Neural cell (in vitro differentiated cells): Measurements from ENCODE around the gene BCS1L. TPM values are rescaled to one million over a fixed set of nuclear protein-coding genes. Genes with fewer than 3 reads are reported as not detected.
"Not testable (repeated sequence)": the region's sequence is repeated elsewhere in the genome, so short reads cannot be mapped to it uniquely, and the experiment has no call there.

Experiments used
- H2AFZ ChIP-seq: fragments of 200-600, 300-800 bp; sonication (generic), shearing (Covaris generic); 2 replicates; pipeline ENCODE4 v1.6.0; 2014; ENCODE audit warnings: low read depth, mild to moderate bottlenecking, antibody characterized with exemption, low read length, moderate library complexity
- H3F3A ChIP-seq: fragments of 200-600 bp; shearing (Covaris generic); 2 replicates; pipeline ENCODE4 v1.6.1; 2016; ENCODE audit warnings: mild to moderate bottlenecking, moderate library complexity, mixed read lengths, antibody characterized with exemption, low read length; ENCODE audit not compliant: insufficient read depth, poor library complexity, severe bottlenecking
- H3K27ac ChIP-seq: fragments of 200-600, 300-800 bp; sonication (generic), shearing (Covaris generic); 2 replicates; pipeline ENCODE4 v1.5.1; 2014; ENCODE audit warnings: mild to moderate bottlenecking, low read length, moderate library complexity
- H3K27me3 ChIP-seq: fragments of 300-800, 200-600 bp; sonication (generic), shearing (Covaris generic); 2 replicates; pipeline ENCODE4 v1.6.0; 2014; ENCODE audit warnings: mild to moderate bottlenecking, low read depth, low read length, moderate library complexity; ENCODE audit not compliant: insufficient read depth
- H3K36me3 ChIP-seq: fragments of 300-800, 200-600 bp; sonication (generic), shearing (Covaris generic); 2 replicates; pipeline ENCODE4 v1.5.1; 2014; ENCODE audit warnings: mild to moderate bottlenecking, antibody characterized with exemption, low read length, moderate library complexity; ENCODE audit not compliant: insufficient read depth
- H3K4me2 ChIP-seq: fragments of 300-800, 200-600 bp; sonication (generic), shearing (Covaris generic); 2 replicates; pipeline ENCODE4 v1.6.0; 2014; ENCODE audit warnings: mild to moderate bottlenecking, low read length
- H3K4me3 ChIP-seq: fragments of 300-800, 200-600 bp; sonication (generic), shearing (Covaris generic); 2 replicates; pipeline ENCODE4 v1.5.1; 2014; ENCODE audit warnings: mild to moderate bottlenecking, low read length, moderate library complexity
- H3K79me2 ChIP-seq: fragments of 200-600 bp; shearing (Covaris generic); replicated peaks from 2 replicates; pipeline ENCODE4 v1.6.0; 2014; ENCODE audit warnings: mild to moderate bottlenecking, low read length, moderate library complexity; ENCODE audit not compliant: insufficient read depth
- H3K9ac ChIP-seq: fragments of 300-800, 200-600 bp; sonication (generic), shearing (Covaris generic); 2 replicates; pipeline ENCODE4 v1.6.1; 2016; ENCODE audit warnings: mild to moderate bottlenecking, low read length, mixed read lengths
- H3K9me2 ChIP-seq: fragments of 200-600 bp; shearing (Covaris generic); 2 replicates; pipeline ENCODE4 v1.6.1; 2016; ENCODE audit warnings: mild to moderate bottlenecking, low read length, mixed read lengths; ENCODE audit not compliant: insufficient read depth
- H3K9me3 ChIP-seq: fragments of 200-600, 300-800 bp; sonication (generic), shearing (Covaris generic); 2 replicates; pipeline ENCODE4 v1.6.1; 2016; ENCODE audit warnings: mild to moderate bottlenecking, mixed run types, low read length, moderate library complexity, mixed read lengths
- H4K20me1 ChIP-seq: fragments of 200-600 bp; shearing (Covaris generic); 2 replicates; pipeline ENCODE4 v1.6.1; 2016; ENCODE audit warnings: mild to moderate bottlenecking, mixed run types; ENCODE audit not compliant: insufficient read depth
- CTCF ChIP-seq: fragments of 450-650 bp; IDR thresholded peaks from 2 replicates; pipeline ENCODE4 v1.5.1; 2014; ENCODE audit warnings: antibody characterized with exemption, mild to moderate bottlenecking, moderate library complexity; ENCODE audit not compliant: poor library complexity, severe bottlenecking
- EP300 ChIP-seq: fragments of 450-650 bp; conservative IDR thresholded peaks from 2 replicates; pipeline ENCODE4 v1.6.1; 2014; ENCODE audit warnings: antibody characterized with exemption, mild to moderate bottlenecking, moderate library complexity; ENCODE audit not compliant: poor library complexity, severe bottlenecking
- EZH2 ChIP-seq: fragments of 200-600, 300-800 bp; shearing (Covaris generic), sonication (generic); IDR thresholded peaks from 2 replicates; pipeline ENCODE4 v1.6.1; 2014; ENCODE audit warnings: antibody characterized with exemption, low read length, borderline replicate concordance, mild to moderate bottlenecking; ENCODE audit not compliant: insufficient read depth, poor library complexity, severe bottlenecking
- MXI1 ChIP-seq: fragments of 450-650 bp; conservative IDR thresholded peaks from 2 replicates; pipeline ENCODE4 v1.6.1; 2014; ENCODE audit warnings: antibody characterized with exemption, mild to moderate bottlenecking; ENCODE audit not compliant: poor library complexity, severe bottlenecking
- POLR2AphosphoS5 ChIP-seq: IDR thresholded peaks from 2 replicates; pipeline ENCODE4 v1.6.1; 2012
- RAD21 ChIP-seq: fragments of 450-650 bp; conservative IDR thresholded peaks from 2 replicates; pipeline ENCODE4 v1.6.1; 2014; ENCODE audit warnings: antibody characterized with exemption, mild to moderate bottlenecking, moderate library complexity
- SMC3 ChIP-seq: fragments of 450-650 bp; conservative IDR thresholded peaks from 2 replicates; pipeline ENCODE4 v1.6.1; 2014; ENCODE audit warnings: antibody characterized with exemption, mild to moderate bottlenecking, moderate library complexity; ENCODE audit not compliant: poor library complexity
- TAF1 ChIP-seq: IDR thresholded peaks from 2 replicates; pipeline ENCODE4 v1.6.1; 2012; ENCODE audit warnings: low read depth
- polyA plus RNA-seq: library from polyadenylated mRNA; depleted of rRNA; stranded (reverse); fragments of >200 nt; gene quantifications from 2 replicates; pipeline ENCODE4 v1.2.3, GENCODE V29; 2014

BCS1L gene
- polyA plus RNA-seq, 1 donor from 2014 or later = 75.8 TPM

- not testable (repeated sequence) for H3K4me2 ChIP-seq, H3K9ac ChIP-seq, H3K36me3 ChIP-seq
Measured at GRCh38 chr2:218687400-218688060, 28.0 kb downstream of the BCS1L start.

GRCh38 chr2:218691234-218691633, 31.8 kb downstream of the BCS1L start:
- Histone ChIP-seq H3K79me2 (no peaks in the 10 kb centered on the region), H3F3A (no peaks in the 10 kb centered on the region), H4K20me1 (no peaks in the 10 kb centered on the region), H3K4me3 (no peak overlapping the region), H3K4me2 (no peak overlapping the region), H3K27ac (no peak overlapping the region), H3K9me2 (no peaks in the 10 kb centered on the region), H3K36me3 (no peaks in the 10 kb centered on the region), H3K9ac (no peak overlapping the region), H2AFZ (no peak overlapping the region), H3K9me3 (no peaks in the 10 kb centered on the region), H3K27me3 (no peaks in the 10 kb centered on the region)
- TF ChIP-seq POLR2AphosphoS5 (no peak), EP300 (no peak), MXI1 (no peak), TAF1 (no peak), EZH2 (no peak), SMC3 (no peak), RAD21 (no peak), CTCF (no peak)

More at GRCh38 chr2:218687400-218688060, 28.0 kb downstream of the BCS1L start:
- H3K9me3 ChIP-seq, H4K20me1 ChIP-seq, H3F3A ChIP-seq, H3K79me2 ChIP-seq, H2AFZ ChIP-seq, H3K27ac ChIP-seq, H3K4me3 ChIP-seq, H3K27me3 ChIP-seq, H3K9me2 ChIP-seq: not testable (repeated sequence)
- TF ChIP-seq MXI1 (peak; percentile 41), RAD21 (peak; percentile 65), SMC3 (peak; percentile 77), CTCF (peak; percentile 77)
